Esophagus squamous epithelium (tissue), 5 donors: Measurements from ENCODE around the gene GIGYF2. TPM values are rescaled to one million over a fixed set of nuclear protein-coding genes. Genes with fewer than 3 reads are reported as not detected.

Experiments
- DNase-seq: peaks from one replicate; lab custom pipeline; 2025; lab: John Stamatoyannopoulos, UW
- H3K27ac ChIP-seq, 4 donors: fragments of 200-600 bp; sonication (generic); one replicate each; pipeline ENCODE4 v1.5.1; 2016 to 2019; ENCODE audit warnings: mild to moderate bottlenecking in 1 of 4
- H3K27me3 ChIP-seq, 4 donors: fragments of 200-600 bp; sonication (generic); 1 replicate in 3 of 4; 2 replicates in 1 of 4; pipeline versions ENCODE4 v1.5.1 to v1.6.0; 2017 to 2021; ENCODE audit warnings: antibody characterized with exemption in 1 of 4
- H3K36me3 ChIP-seq, 3 donors: fragments of 200-600 bp; sonication (generic); one replicate each; pipeline ENCODE4 v1.5.1; 2016 to 2019
- H3K4me1 ChIP-seq, 3 donors: fragments of 200-600 bp; sonication (generic); one replicate each; pipeline ENCODE4 v1.5.1; 2017 to 2019
- H3K4me3 ChIP-seq, 4 donors: fragments of 200-600 bp; sonication (generic); 1 replicate in 3 of 4; 2 replicates in 1 of 4; pipeline ENCODE4 v1.5.1; 2016 to 2019; ENCODE audit warnings: mild to moderate bottlenecking in 2 of 4, moderate library complexity in 1 of 4
- H3K9me3 ChIP-seq, 3 donors: fragments of 200-600 bp; sonication (generic); one replicate each; pipeline ENCODE4 v1.5.1; 2016 to 2019
- CTCF ChIP-seq, 6 experiments: fragments of 450-650 bp in 4 of 6; fragments of 200-600 bp in 2 of 6; sonication (generic) in 2 of 6; IDR thresholded peaks; one replicate each; pipeline ENCODE4 v1.5.1; 2016 to 2019; ENCODE audit warnings: antibody characterized with exemption in 6 of 6, mild to moderate bottlenecking in 4 of 6, moderate library complexity in 4 of 6
- POLR2A ChIP-seq, 4 donors: fragments of 450-650 bp; IDR thresholded peaks; one replicate each; pipeline ENCODE4 v1.6.1; 2017; ENCODE audit warnings: antibody characterized with exemption in 4 of 4, mild to moderate bottlenecking in 4 of 4, moderate library complexity in 3 of 4
- WGBS, 2 donors: methylation state at CpG; one replicate each; pipeline ENCODE4 v1.1.5; 2018; 5-methylcytosine and 5-hydroxymethylcytosine counted together
- intact Hi-C: fragments of 100-400 bp; cut with DNase I; formaldehyde crosslinking; loops from one replicate; pipeline ENCODE4 v1.15.0; 2022
- total RNA-seq, 4 donors: library from RNA; depleted of rRNA; stranded (reverse); fragments of >200 nt; gene quantifications; one replicate each; pipeline ENCODE4 v1.1.0, GENCODE V29; 2016
- donor health status: DM: yes; HTN: yes; CAD: no.

GIGYF2 gene
- total RNA-seq, 4 donors from 2014 or later, result 48.7 to 79.0 (median 62.0) TPM

DNA sequence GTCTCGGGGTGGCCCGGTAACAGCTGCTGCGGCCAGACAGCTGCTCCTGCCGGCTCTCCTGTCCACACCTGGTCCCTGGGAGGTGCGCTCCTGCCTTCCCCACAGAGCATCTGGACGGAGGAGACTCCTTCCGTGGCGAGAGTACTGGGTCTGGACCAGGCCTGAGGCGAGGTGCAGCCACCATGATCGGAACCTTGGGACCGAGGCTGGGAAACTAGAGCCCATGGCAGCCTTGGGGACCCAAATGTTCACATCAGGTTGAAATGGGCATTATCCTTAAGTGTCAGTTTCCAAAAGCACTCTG is 628 bp downstream of the GIGYF2 start:
- H3K27ac ChIP-seq, result peak overlapping the region; percentile 95 to 98 (median 95)
- peaks cover 13 to 57% (median 26%) of the 10 kb centered on the region in 3 donors for H3K4me1 ChIP-seq
- H3K4me3 ChIP-seq, result peak overlapping the region; percentile 89 to 98 (median 98)
- H3K27me3 ChIP-seq, result no peaks in the 10 kb centered on the region
- WGBS, 2 donors, result 0% methylated on average over 7 of the region's 11 CpGs; no CpG with 5 or more reads in 1 of the 2 donors
- DNase-seq, result no peak
- TF ChIP-seq POLR2A (IDR thresholded peaks at IDR 0.05), result no peak
- no peak for TF ChIP-seq CTCF (IDR thresholded peaks at IDR 0.05)
- peaks cover 0 to 14% (median 0%) of the 10 kb centered on the region in 3 donors for H3K36me3 ChIP-seq
- intact Hi-C loops, result no loop called here
- no peaks in the 10 kb centered on the region for H3K9me3 ChIP-seq

GRCh38 chr2:232698556-232699091 is 1.5 kb downstream of the GIGYF2 start:
- DNase-seq, result no peak
- Histone ChIP-seq H3K36me3 (peaks cover 0 to 21% (median 0%) of the 10 kb centered on the region in 3 donors), H3K4me3 (peak overlapping the region in 3 of 4 donors; percentile 89 to 98 (median 97)), H3K27ac (peak overlapping the region in 2 of 4 donors; percentile 95 to 98), H3K4me1 (peaks cover 13 to 60% (median 26%) of the 10 kb centered on the region in 3 donors), H3K27me3 (no peaks in the 10 kb centered on the region), H3K9me3 (no peaks in the 10 kb centered on the region)
- TF ChIP-seq POLR2A (IDR thresholded peaks at IDR 0.05) (no peak), CTCF (IDR thresholded peaks at IDR 0.05) (no peak)
- WGBS, 2 donors, result 22 to 34% methylated on average over 4 of the region's 4 CpGs
- intact Hi-C loops, result no loop called here

DNA sequence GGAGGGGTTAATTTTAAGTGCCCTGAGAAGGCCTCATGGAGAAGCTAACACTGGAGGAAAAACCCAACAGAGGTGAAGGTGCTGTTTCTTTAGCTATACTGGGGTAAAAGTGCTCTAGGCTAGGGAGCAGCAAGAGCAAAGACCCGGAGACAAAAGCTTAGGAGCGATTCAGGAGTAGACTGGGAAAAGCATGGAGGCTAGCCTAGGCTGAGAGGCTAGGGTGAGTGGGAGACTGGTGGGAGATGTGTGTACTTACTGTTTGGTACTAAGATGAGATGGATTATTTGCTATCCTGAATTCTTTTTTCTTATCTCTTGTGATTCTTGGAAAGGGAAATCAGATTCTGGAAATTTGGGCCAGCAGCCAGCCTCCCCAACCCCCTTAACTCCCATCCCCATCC is 2.0 kb downstream of the GIGYF2 start:
- 44 to 51% methylated on average over 2 of the region's 2 CpGs for WGBS, 2 donors
- Histone ChIP-seq H3K9me3 (no peaks in the 10 kb centered on the region), H3K27me3 (no peaks in the 10 kb centered on the region), H3K4me1 (peaks cover 13 to 60% (median 26%) of the 10 kb centered on the region in 3 donors), H3K27ac (no peak overlapping the region), H3K4me3 (peak overlapping the region in 3 of 4 donors; percentile 89 to 98 (median 97)), H3K36me3 (peaks cover 0 to 26% (median 0%) of the 10 kb centered on the region in 3 donors)
- DNase-seq, result no peak
- intact Hi-C loops, result no loop called here
- no peak for TF ChIP-seq POLR2A (IDR thresholded peaks at IDR 0.05)
- no peak for TF ChIP-seq CTCF (IDR thresholded peaks at IDR 0.05)

DNA sequence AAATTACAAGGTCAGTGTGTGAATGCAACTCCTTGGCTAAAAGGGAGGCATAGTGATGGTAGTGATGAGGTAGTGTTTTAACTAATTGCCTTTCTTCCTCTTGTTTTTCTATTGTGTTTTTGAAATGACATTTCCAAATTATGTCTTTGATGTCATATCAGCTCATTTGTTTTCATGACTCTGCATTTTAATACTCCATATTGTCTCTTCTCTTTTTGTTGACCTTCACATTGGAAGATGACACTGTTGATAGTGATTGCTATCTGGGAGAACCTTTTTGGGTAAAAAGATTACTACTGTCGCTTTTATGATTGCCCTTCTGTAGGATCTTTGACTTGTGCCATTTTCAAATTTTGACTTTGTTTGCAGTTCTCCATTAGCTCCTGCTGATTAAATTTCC is 3.0 kb downstream of the GIGYF2 start:
- 95 to 100% methylated on average over 1 of the region's 1 CpG for WGBS, 2 donors
- TF ChIP-seq POLR2A (IDR thresholded peaks at IDR 0.05) (no peak), CTCF (IDR thresholded peaks at IDR 0.05) (no peak)
- Histone ChIP-seq H3K36me3 (peaks cover 0 to 36% (median 2%) of the 10 kb centered on the region in 3 donors), H3K4me3 (no peak overlapping the region), H3K27ac (no peak overlapping the region), H3K4me1 (peaks cover 13 to 60% (median 26%) of the 10 kb centered on the region in 3 donors), H3K27me3 (no peaks in the 10 kb centered on the region), H3K9me3 (no peaks in the 10 kb centered on the region)
- intact Hi-C loops, result no loop called here
- DNase-seq, result no peak

DNA sequence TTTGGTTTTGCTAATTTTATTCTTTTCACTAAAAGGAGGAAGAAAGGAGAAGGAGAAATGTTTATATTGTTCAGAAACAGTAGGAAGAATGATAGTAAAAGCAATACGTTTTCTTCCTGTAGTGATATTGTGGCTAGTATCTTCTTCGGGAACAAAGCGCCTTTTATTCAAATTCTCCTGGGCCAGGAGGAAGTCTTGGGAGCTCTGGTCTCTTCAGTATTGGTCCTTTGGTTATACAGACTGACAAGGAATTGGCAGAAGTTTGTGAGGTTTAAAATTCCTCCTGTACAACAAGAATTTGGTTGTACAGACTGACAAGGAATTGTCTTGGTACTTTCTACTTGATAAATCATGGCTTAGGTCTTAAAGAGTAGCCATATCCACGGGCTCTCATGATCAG is 9.9 kb downstream of the GIGYF2 start:
- no peaks in the 10 kb centered on the region for H3K9me3 ChIP-seq
- no peak for TF ChIP-seq CTCF (IDR thresholded peaks at IDR 0.05)
- TF ChIP-seq POLR2A (IDR thresholded peaks at IDR 0.05), result no peak
- no peak overlapping the region for H3K4me3 ChIP-seq
- no peaks in the 10 kb centered on the region for H3K27me3 ChIP-seq
- WGBS, 2 donors, result 90 to 97% methylated on average over 4 of the region's 4 CpGs
- no peak overlapping the region for H3K27ac ChIP-seq
- H3K36me3 ChIP-seq, result peaks cover 0 to 95% (median 14%) of the 10 kb centered on the region in 3 donors
- DNase-seq, result no peak
- H3K4me1 ChIP-seq, result peaks cover 0 to 10% (median 0%) of the 10 kb centered on the region in 3 donors
- intact Hi-C loops, result no loop called here
